HepG2 (cell line): Measurements from ENCODE around the gene RPS6KA2. TPM values are rescaled to one million over a fixed set of nuclear protein-coding genes. Genes with fewer than 3 reads are reported as not detected.

Source experiments
- ATAC-seq: fragments of 200-7000 bp; cut with Tn5 transposase; 3 replicates; pipeline ENCODE4 v1.9.1; 2020; ENCODE audit warnings: mild to moderate bottlenecking, moderate library complexity
- BruUV-seq: library from RNA; stranded (reverse); fragments of 400-500 nt; replicated peaks from 2 replicates; lab custom pipeline; 2021; lab: Mats Ljungman, UMichigan
- CTCF ChIA-PET: fragments of 300-600 bp; formaldehyde crosslinking; extraction: SDS; loops from one replicate; lab custom pipeline; 2021; ENCODE audit warnings: low total read pairs, inconsistent platforms, low intra/inter-chr PET ratio; lab: Yijun Ruan, JAX
- POLR2A ChIA-PET: fragments of 350-600 bp; sonication (Branson Sonifier 250); formaldehyde crosslinking; loops from one replicate; lab custom pipeline; 2020; ENCODE audit warnings: antibody characterized with exemption, inconsistent platforms; lab: Yijun Ruan, JAX
- DNase-seq: peaks from one replicate; pipeline ENCODE4 v3.0.0-alpha.2; 2015; ENCODE audit warnings: low spot score
- FAIRE-seq: peaks from 3 replicates; lab custom pipeline; 2011; peaks lifted over from hg19 to GRCh38; lab: Jason Lieb, UNC
- H2AFZ ChIP-seq: one replicate; pipeline ENCODE4 v1.6.1; 2011; ENCODE audit warnings: low read length, inconsistent platforms
- H3K27ac ChIP-seq: fragments of 300-600 bp; 3 replicates; pipeline ENCODE4 v1.8.0; 2011; ENCODE audit warnings: mixed run types, mild to moderate bottlenecking, mixed read lengths, low read length, inconsistent platforms; ENCODE audit not compliant: insufficient read depth; ENCODE audit errors: extremely low read length
- H3K27me3 ChIP-seq, 2 experiments: fragments of 200-600 bp in 1 of 2; 2 replicates in 1 of 2; 3 replicates in 1 of 2; pipeline versions ENCODE4 v1.6.0 to v1.8.0; 2011; ENCODE audit warnings: low read length in 2 of 2, mild to moderate bottlenecking in 2 of 2, moderate library complexity in 2 of 2, inconsistent platforms in 1 of 2; ENCODE audit not compliant: insufficient read depth in 2 of 2, control insufficient read depth in 1 of 2
- H3K36me3 ChIP-seq, 2 experiments: fragments of 200-600 bp in 1 of 2; replicated peaks in 1 of 2; 2 replicates in 1 of 2; 3 replicates in 1 of 2; pipeline versions ENCODE4 v1.5.1 to v1.8.0; 2011; ENCODE audit warnings: low read length in 2 of 2, inconsistent platforms in 1 of 2; ENCODE audit not compliant: insufficient read depth in 2 of 2, control insufficient read depth in 1 of 2
- H3K4me1 ChIP-seq: 2 replicates; pipeline ENCODE4 v1.5.1; 2012; ENCODE audit warnings: low read length, inconsistent platforms; ENCODE audit not compliant: insufficient read depth
- H3K4me2 ChIP-seq: 2 replicates; pipeline ENCODE4 v1.6.0; 2011; ENCODE audit warnings: low read depth, low read length, inconsistent platforms
- H3K4me3 ChIP-seq, 3 experiments: fragments of 200-600 bp in 1 of 3; sonication (generic), shearing (Covaris generic) in 1 of 3; replicated peaks in 1 of 3; 2 replicates each; pipeline ENCODE4 v1.5.1; 2011 to 2016; ENCODE audit warnings: low read length in 3 of 3, inconsistent platforms in 2 of 3, low read depth in 2 of 3, mild to moderate bottlenecking in 2 of 3, control low read depth in 1 of 3, mixed read lengths in 1 of 3; ENCODE audit not compliant: insufficient read depth in 1 of 3
- H3K79me2 ChIP-seq: one replicate; pipeline ENCODE4 v1.6.1; 2011; ENCODE audit warnings: low read length, inconsistent platforms; ENCODE audit not compliant: insufficient read depth
- H3K9ac ChIP-seq: 2 replicates; pipeline ENCODE4 v1.6.0; 2011; ENCODE audit warnings: mild to moderate bottlenecking, low read depth, low read length, inconsistent platforms; ENCODE audit not compliant: insufficient read depth
- H3K9me3 ChIP-seq: 2 replicates; pipeline ENCODE4 v1.5.1; 2012; ENCODE audit warnings: mild to moderate bottlenecking, low read length
- H4K20me1 ChIP-seq: 2 replicates; pipeline ENCODE4 v1.6.0; 2011; ENCODE audit warnings: inconsistent platforms, mild to moderate bottlenecking, low read length, moderate library complexity; ENCODE audit not compliant: insufficient read depth
- ELF1 ChIP-seq: sonication (generic); formaldehyde crosslinking; IDR thresholded peaks from 2 replicates; pipeline ENCODE4 v1.4.0; 2020; ENCODE audit warnings: missing genetic modification reagents
- GABPA ChIP-seq, 2 experiments: IDR thresholded peaks; 2 replicates each; pipeline ENCODE4 v1.6.1; 2011 to 2016; ENCODE audit warnings: low read depth in 2 of 2, low read length in 1 of 2, missing biosample characterization in 1 of 2, missing genetic modification characterization in 1 of 2
- GABPB1 ChIP-seq: IDR thresholded peaks from 2 replicates; pipeline ENCODE4 v1.6.1; 2016; ENCODE audit warnings: mild to moderate bottlenecking, missing genetic modification reagents, moderate library complexity, missing compliant biosample characterization
- SATB2 ChIP-seq: sonication (generic); formaldehyde crosslinking; IDR thresholded peaks from 2 replicates; pipeline ENCODE4 v1.5.0; 2020; ENCODE audit warnings: missing genetic modification reagents
- ZHX1 ChIP-seq: sonication (generic); formaldehyde crosslinking; IDR thresholded peaks from 2 replicates; pipeline ENCODE4 v1.8.1; 2022; ENCODE audit warnings: low read depth, mild to moderate bottlenecking, missing genetic modification reagents
- WGBS: methylation state at CpG from one replicate; pipeline ENCODE4 v1.1.6; 2017; ENCODE audit warnings: low lambda C conversion rate; 5-methylcytosine and 5-hydroxymethylcytosine counted together
- in situ Hi-C: cut with HindIII; loops from 2 replicates; pipeline ENCODE4 v1.10.0; 2017; ENCODE audit warnings: low pct_unique_long_range_greater_than_20kb; ENCODE audit not compliant: extremely low pct_ligation_motif_present
- intact Hi-C: fragments of 100-400 bp; cut with micrococcal nuclease; formaldehyde crosslinking; loops from one replicate; pipeline ENCODE4 v1.10.0; 2022; ENCODE audit not compliant: unreplicated experiment
- polyA plus RNA-seq, 8 experiments: library from polyadenylated mRNA; depleted of rRNA in 3 of 8; stranded (reverse) in 7 of 8; unstranded in 1 of 8; fragments of >200 nt; fragmentation: Illumina TruSeq in 4 of 8; extraction: Trizol in 4 of 8; gene quantifications; 2 replicates each; pipeline versions ENCODE4 v1.2.1 to v1.2.3, GENCODE V29; 2011 to 2016; ENCODE audit warnings: low read depth in 4 of 8, missing spikeins in 1 of 8, mixed read lengths in 1 of 8; ENCODE audit not compliant: insufficient read depth in 1 of 8
- total RNA-seq, 5 experiments: library from RNA; depleted of rRNA; stranded (reverse); fragments of >200 nt; fragmentation: Illumina TruSeq; extraction: Trizol; gene quantifications; 2 replicates each; pipeline ENCODE4 v1.2.3, GENCODE V29; 2016; ENCODE audit warnings: low read depth in 1 of 5
- TF ChIP-seq, protein P1 (sequence below): sonication (generic); formaldehyde crosslinking; IDR thresholded peaks from 2 replicates; pipeline ENCODE4 v1.4.0; 2020; ENCODE audit warnings: mild to moderate bottlenecking, missing genetic modification reagents, borderline replicate concordance

The RPS6KA2 gene
- total and polyA plus RNA-seq, 2 of the 13 experiments (the other 11 are each of a cell fraction or from before 2014, with no cell fraction given): 0.22 to 0.38 TPM

DNA sequence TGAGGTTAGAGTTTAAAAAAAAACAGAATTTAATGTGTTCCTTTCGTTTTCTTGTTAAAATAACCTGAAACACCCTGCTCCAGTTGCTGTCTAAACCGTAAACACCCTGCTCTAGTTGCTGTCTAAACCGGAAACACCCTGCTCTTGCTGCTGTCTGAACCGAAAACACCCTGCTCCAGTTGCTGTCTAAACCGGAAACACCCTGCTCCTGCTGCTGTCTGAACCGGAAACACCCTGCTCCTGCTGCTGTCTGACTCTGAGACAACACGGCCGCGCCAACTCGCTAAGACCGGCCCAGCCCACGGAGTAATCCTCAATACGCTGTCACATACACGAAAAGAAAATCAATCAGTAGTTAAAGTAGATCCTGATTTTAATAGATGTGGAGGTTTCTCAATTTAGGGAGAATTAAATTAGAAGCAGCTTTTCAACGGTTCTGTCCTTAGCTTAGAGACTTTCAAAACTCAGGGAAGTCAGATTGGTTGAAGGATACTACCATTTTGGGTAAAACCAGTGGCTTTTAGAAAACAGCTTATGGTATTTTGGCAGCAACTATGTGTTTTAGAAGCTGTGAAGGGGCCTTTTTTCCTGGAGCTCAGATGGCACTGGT is 138.9 kb downstream of the RPS6KA2 start:
- DNase-seq (no peak), FAIRE-seq (no peak)
- POLR2A ChIA-PET: no interaction called here
- Histone ChIP-seq H4K20me1 (no peaks in the 10 kb centered on the region), H3K27ac (no peak overlapping the region), H3K36me3 (no peaks in the 10 kb centered on the region)
- CTCF ChIA-PET: no interaction called here
- in situ Hi-C loops: no loop called here
- intact Hi-C loops: no loop called here
- no TSS peak for BruUV-seq
- TF ChIP-seq SATB2 (CRISPR knock-in tag): no peak
- TF ChIP-seq, protein P1, sequence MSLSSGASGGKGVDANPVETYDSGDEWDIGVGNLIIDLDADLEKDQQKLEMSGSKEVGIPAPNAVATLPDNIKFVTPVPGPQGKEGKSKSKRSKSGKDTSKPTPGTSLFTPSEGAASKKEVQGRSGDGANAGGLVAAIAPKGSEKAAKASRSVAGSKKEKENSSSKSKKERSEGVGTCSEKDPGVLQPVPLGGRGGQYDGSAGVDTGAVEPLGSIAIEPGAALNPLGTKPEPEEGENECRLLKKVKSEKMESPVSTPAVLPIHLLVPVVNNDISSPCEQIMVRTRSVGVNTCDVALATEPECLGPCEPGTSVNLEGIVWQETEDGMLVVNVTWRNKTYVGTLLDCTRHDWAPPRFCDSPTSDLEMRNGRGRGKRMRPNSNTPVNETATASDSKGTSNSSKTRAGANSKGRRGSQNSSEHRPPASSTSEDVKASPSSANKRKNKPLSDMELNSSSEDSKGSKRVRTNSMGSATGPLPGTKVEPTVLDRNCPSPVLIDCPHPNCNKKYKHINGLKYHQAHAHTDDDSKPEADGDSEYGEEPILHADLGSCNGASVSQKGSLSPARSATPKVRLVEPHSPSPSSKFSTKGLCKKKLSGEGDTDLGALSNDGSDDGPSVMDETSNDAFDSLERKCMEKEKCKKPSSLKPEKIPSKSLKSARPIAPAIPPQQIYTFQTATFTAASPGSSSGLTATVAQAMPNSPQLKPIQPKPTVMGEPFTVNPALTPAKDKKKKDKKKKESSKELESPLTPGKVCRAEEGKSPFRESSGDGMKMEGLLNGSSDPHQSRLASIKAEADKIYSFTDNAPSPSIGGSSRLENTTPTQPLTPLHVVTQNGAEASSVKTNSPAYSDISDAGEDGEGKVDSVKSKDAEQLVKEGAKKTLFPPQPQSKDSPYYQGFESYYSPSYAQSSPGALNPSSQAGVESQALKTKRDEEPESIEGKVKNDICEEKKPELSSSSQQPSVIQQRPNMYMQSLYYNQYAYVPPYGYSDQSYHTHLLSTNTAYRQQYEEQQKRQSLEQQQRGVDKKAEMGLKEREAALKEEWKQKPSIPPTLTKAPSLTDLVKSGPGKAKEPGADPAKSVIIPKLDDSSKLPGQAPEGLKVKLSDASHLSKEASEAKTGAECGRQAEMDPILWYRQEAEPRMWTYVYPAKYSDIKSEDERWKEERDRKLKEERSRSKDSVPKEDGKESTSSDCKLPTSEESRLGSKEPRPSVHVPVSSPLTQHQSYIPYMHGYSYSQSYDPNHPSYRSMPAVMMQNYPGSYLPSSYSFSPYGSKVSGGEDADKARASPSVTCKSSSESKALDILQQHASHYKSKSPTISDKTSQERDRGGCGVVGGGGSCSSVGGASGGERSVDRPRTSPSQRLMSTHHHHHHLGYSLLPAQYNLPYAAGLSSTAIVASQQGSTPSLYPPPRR (CRISPR knock-in tag): no peak
- TF ChIP-seq ZHX1 (CRISPR knock-in tag): no peak
- peak; percentile 70 for TF ChIP-seq GABPA (IDR thresholded peaks at IDR 0.05; ENCODE audit: low read depth, low read length)
- peak; percentile 86 for TF ChIP-seq GABPA (CRISPR knock-in tag; IDR thresholded peaks at IDR 0.05; ENCODE audit: low read depth)
- TF ChIP-seq GABPB1 (CRISPR knock-in tag): peak; percentile 75
- TF ChIP-seq ELF1 (CRISPR knock-in tag): no peak
- TF ChIP-seq, all 625 proteins: peak for 2
- peaks cover 11 to 87% of the 10 kb centered on the region in 2 experiments for H3K27me3 ChIP-seq
- H3K4me1 ChIP-seq: no peaks in the 10 kb centered on the region
- no peak overlapping the region for H3K4me3 ChIP-seq
- no peak for ATAC-seq
- WGBS: 40% methylated on average over 15 of the region's 15 CpGs
- H2AFZ ChIP-seq: no peak overlapping the region
- no peak overlapping the region; the same call in 1 of the 2 replicates for H3K4me2 ChIP-seq
- no peak overlapping the region for H3K9ac ChIP-seq
- H3K9me3 ChIP-seq: no peaks in the 10 kb centered on the region
- H3K79me2 ChIP-seq: no peaks in the 10 kb centered on the region
